A549 (cell line): ENCODE data around the gene LPIN2. TPM values are rescaled to one million over a fixed set of nuclear protein-coding genes. Genes with fewer than 3 reads are reported as not detected.
A peak's percentile ranks its signal among the peaks of the same experiment; 100 is the strongest.

ENCODE experiments used
- ATAC-seq, 2 experiments: fragments of 200-7000 bp in 1 of 2; fragments of >200 bp in 1 of 2; cut with Nextera tagmentation in 1 of 2; cut with Tn5 transposase in 1 of 2; 3 replicates each; pipeline versions ENCODE4 v1.8.0 to v1.9.1; 2018 to 2020; ENCODE audit warnings: mild to moderate bottlenecking in 1 of 2, moderate library complexity in 1 of 2
- CTCF ChIA-PET: fragments of 300-600 bp; sonication (Branson Sonifier 250); formaldehyde crosslinking; extraction: SDS; loops from one replicate; lab custom pipeline; 2021; ENCODE audit warnings: antibody characterized with exemption, inconsistent platforms; lab: Yijun Ruan, JAX
- POLR2A ChIA-PET: fragments of 350-600 bp; formaldehyde crosslinking; extraction: SDS; loops from one replicate; lab custom pipeline; 2021; ENCODE audit warnings: antibody characterized with exemption, inconsistent platforms; lab: Yijun Ruan, JAX
- DNase-seq, 2 experiments: peaks; one replicate each; pipeline versions ENCODE4 v3.0.0 to v3.0.0-alpha.2; 2011 to 2016; ENCODE audit warnings: low read depth in 1 of 2, low spot score in 1 of 2
- FAIRE-seq: peaks from 2 replicates; lab custom pipeline; 2011; peaks lifted over from hg19 to GRCh38; lab: Jason Lieb, UNC
- H3K27ac ChIP-seq, 2 experiments: fragments of >200 bp; sonication (Bioruptor Twin); formaldehyde crosslinking; 3 replicates each; pipeline ENCODE4 v1.5.1; 2016 to 2017
- H3K4me1 ChIP-seq: fragments of >200 bp; sonication (Bioruptor Twin); formaldehyde crosslinking; 3 replicates; pipeline ENCODE4 v1.6.1; 2016
- H3K4me2 ChIP-seq: fragments of >200 bp; sonication (Bioruptor Twin); formaldehyde crosslinking; 3 replicates; pipeline ENCODE4 v1.6.1; 2016
- H3K4me3 ChIP-seq: fragments of >200 bp; sonication (Bioruptor Twin); formaldehyde crosslinking; 3 replicates; pipeline ENCODE4 v1.5.1; 2016
- H3K9me3 ChIP-seq: fragments of >200 bp; sonication (Bioruptor Twin); formaldehyde crosslinking; 3 replicates; pipeline ENCODE4 v1.6.1; 2016
- BHLHE40 ChIP-seq: IDR thresholded peaks from 2 replicates; pipeline ENCODE4 v1.6.1; 2012; ENCODE audit warnings: low read depth, low read length, inconsistent platforms
- CBX8 ChIP-seq: fragments of 200-600 bp; sonication (generic); IDR thresholded peaks from 2 replicates; pipeline ENCODE4 v1.6.1; 2016
- CEBPB ChIP-seq, 2 experiments: fragments of >200 bp in 1 of 2; sonication (Bioruptor Twin) in 1 of 2; formaldehyde crosslinking in 1 of 2; IDR thresholded peaks; 2 replicates each; pipeline ENCODE4 v1.6.1; 2012 to 2016
- EHF ChIP-seq: fragments of 250-450 bp; sonication (Bioruptor Pico); IDR thresholded peaks from 2 replicates; pipeline ENCODE4 v1.5.0; 2020; ENCODE audit warnings: mild to moderate bottlenecking
- FOSB ChIP-seq: fragments of 250-450 bp; sonication (Bioruptor Pico); IDR thresholded peaks from 2 replicates; pipeline ENCODE4 v1.5.0; 2020; ENCODE audit warnings: mild to moderate bottlenecking, moderate library complexity
- FOSL2 ChIP-seq, 2 experiments: fragments of 450-650 bp in 1 of 2; fragments of >200 bp in 1 of 2; sonication (Bioruptor Twin) in 1 of 2; formaldehyde crosslinking; IDR thresholded peaks; 2 replicates each; pipeline versions ENCODE4 v1.5.0 to v1.6.1; 2016 to 2020; ENCODE audit warnings: mild to moderate bottlenecking in 1 of 2, moderate library complexity in 1 of 2
- HDAC2 ChIP-seq: fragments of 200-600 bp; sonication (generic); IDR thresholded peaks from 2 replicates; pipeline ENCODE4 v1.6.1; 2016
- HES2 ChIP-seq: fragments of >200 bp; sonication (Bioruptor Twin); formaldehyde crosslinking; IDR thresholded peaks from 2 replicates; pipeline ENCODE4 v1.6.1; 2016
- HOXB5 ChIP-seq: fragments of 250-450 bp; sonication (Bioruptor Pico); IDR thresholded peaks from 2 replicates; pipeline ENCODE4 v1.5.0; 2020; ENCODE audit warnings: mild to moderate bottlenecking, moderate library complexity
- JUN ChIP-seq, 2 experiments: fragments of >200 bp; sonication (Bioruptor Twin); formaldehyde crosslinking; IDR thresholded peaks; 2 replicates in 1 of 2; 3 replicates in 1 of 2; pipeline ENCODE4 v1.6.1; 2016 to 2017
- MAFK ChIP-seq: fragments of 450-650 bp; IDR thresholded peaks from 2 replicates; pipeline ENCODE4 v1.6.1; 2014; ENCODE audit not compliant: partially characterized antibody
- MAX ChIP-seq: IDR thresholded peaks from 2 replicates; pipeline ENCODE4 v1.6.1; 2012
- MAZ ChIP-seq: fragments of 150-350 bp; IDR thresholded peaks from 2 replicates; pipeline ENCODE4 v1.6.1; 2014; ENCODE audit warnings: antibody characterized with exemption, low read depth, low read length, borderline replicate concordance
- NFE2L2 ChIP-seq: fragments of 150-350 bp; conservative IDR thresholded peaks from 2 replicates; pipeline ENCODE4 v1.6.1; 2014; ENCODE audit warnings: low read length
- PBX3 ChIP-seq: IDR thresholded peaks from 2 replicates; pipeline ENCODE4 v1.6.1; 2012
- PHF8 ChIP-seq: fragments of 200-600 bp; sonication (generic); IDR thresholded peaks from 2 replicates; pipeline ENCODE4 v1.6.1; 2016; ENCODE audit warnings: low read depth, mild to moderate bottlenecking, antibody characterized with exemption, moderate library complexity, borderline replicate concordance
- POLR2AphosphoS2 ChIP-seq: conservative IDR thresholded peaks from 2 replicates; pipeline ENCODE4 v1.6.1; 2012; ENCODE audit warnings: low read length, improper control_type of control experiment, inconsistent platforms
- RAD21 ChIP-seq, 2 experiments: fragments of >200 bp in 1 of 2; sonication (Bioruptor Twin) in 1 of 2; formaldehyde crosslinking in 1 of 2; IDR thresholded peaks in 1 of 2; conservative IDR thresholded peaks in 1 of 2; 2 replicates in 1 of 2; 3 replicates in 1 of 2; pipeline ENCODE4 v1.6.1; 2012 to 2018; ENCODE audit warnings: inconsistent platforms in 1 of 2
- RCOR1 ChIP-seq: fragments of 150-350 bp; IDR thresholded peaks from 2 replicates; pipeline ENCODE4 v1.6.1; 2014; ENCODE audit warnings: antibody characterized with exemption, low read length, low read depth
- ZC3H11A ChIP-seq: fragments of 450-650 bp; IDR thresholded peaks from 2 replicates; pipeline ENCODE4 v1.6.1; 2014; ENCODE audit warnings: antibody characterized with exemption, mild to moderate bottlenecking
- ZFP36 ChIP-seq: fragments of 450-650 bp; IDR thresholded peaks from 2 replicates; pipeline ENCODE4 v1.6.1; 2014; ENCODE audit warnings: borderline replicate concordance; ENCODE audit not compliant: partially characterized antibody
- ZSCAN20 ChIP-seq: fragments of 250-450 bp; sonication (Bioruptor Pico); IDR thresholded peaks from 2 replicates; pipeline ENCODE4 v1.8.0; 2022; ENCODE audit warnings: mild to moderate bottlenecking, moderate library complexity
- WGBS: methylation state at CpG from one replicate; pipeline ENCODE4 v1.1.6; 2017; ENCODE audit errors: missing lambda C conversion rate; 5-methylcytosine and 5-hydroxymethylcytosine counted together
- polyA plus RNA-seq, 4 experiments: library from polyadenylated mRNA; depleted of rRNA in 3 of 4; stranded (reverse); fragments of >200 nt; fragmentation: RNase III in 1 of 4; extraction: RNeasy Plus Mini Kit Qiagen cat#74134 plus additional on column Dnase treatment in 1 of 4; gene quantifications; 2 replicates in 3 of 4; 3 replicates in 1 of 4; pipeline ENCODE4 v1.2.3, GENCODE V29; 2011 to 2017

Gene LPIN2
- polyA plus RNA-seq, 2 of the 4 experiments (the other 2 are of a cell fraction), result 12.9 to 23.7 TPM

- TF ChIP-seq FOSB (CRISPR knock-in tag) (no peak), JUN (IDR thresholded peaks at IDR 0.05) (no peak), MAFK (no peak), POLR2AphosphoS2 (no peak), BHLHE40 (no peak), NFE2L2 (no peak), PBX3 (no peak), HES2 (no peak), HOXB5 (CRISPR knock-in tag) (no peak), MAZ (no peak), HDAC2 (no peak), CBX8 (no peak)
- FAIRE-seq (no peak), ATAC-seq (no peak), DNase-seq (no peak)
- Histone ChIP-seq H3K4me3 (no peak overlapping the region), H3K27ac (no peak overlapping the region), H3K9me3 (no peaks in the 10 kb centered on the region), H3K4me2 (no peak overlapping the region), H3K4me1 (peaks cover 21% of the 10 kb centered on the region)
- ChIA-PET POLR2A (no interaction called here), CTCF (interaction anchor here (0.6 kb wide), 2 partner anchors 23 to 111 kb away, joined by 3 read pairs; no protein-coding TSS in a partner anchor)
- WGBS, result 65% methylated on average over 2 of the region's 2 CpGs
Observed at GRCh38 chr18:3040173-3040572, 27.2 kb upstream of the LPIN2 start.

- Histone ChIP-seq H3K9me3 (no peaks in the 10 kb centered on the region), H3K4me2 (peak overlapping the region; percentile 68), H3K4me3 (no peak overlapping the region), H3K27ac (peak overlapping the region; percentile 75 to 81), H3K4me1 (peaks cover 10% of the 10 kb centered on the region)
- DNase-seq (peak; percentile 69 to 84), ATAC-seq (peak; percentile 93 to 94), FAIRE-seq (no peak)
- POLR2A ChIA-PET, result interaction anchor here (0.7 kb wide), 1 partner anchor 30 kb away, joined by 6 read pairs; no protein-coding TSS in a partner anchor
- TF ChIP-seq ZSCAN20 (CRISPR knock-in tag) (no peak), PHF8 (no peak), FOSL2 (IDR thresholded peaks at IDR 0.05) (no peak), FOSL2 (CRISPR knock-in tag; IDR thresholded peaks at IDR 0.05) (peak; percentile 83), MAX (no peak), CEBPB (IDR thresholded peaks at IDR 0.05) (peak; percentile 60 to 80; a peak in 3 of 4 replicates), HDAC2 (no peak), MAFK (peak; percentile 98)
- 15% methylated on average over 4 of the region's 4 CpGs for WGBS
- CTCF ChIA-PET, result interaction anchor here (2.1 kb wide), 1 partner anchor 26 kb away, joined by 13 read pairs; no protein-coding TSS in a partner anchor
Observed at GRCh38 chr18:3037423-3037915, 24.5 kb upstream of the LPIN2 start.

GRCh38 chr18:3036108-3036507 is 23.2 kb upstream of the LPIN2 start:
- DNase-seq (no peak), FAIRE-seq (no peak), ATAC-seq (no peak)
- TF ChIP-seq ZFP36 (no peak), FOSL2 (IDR thresholded peaks at IDR 0.05) (no peak), FOSL2 (CRISPR knock-in tag; IDR thresholded peaks at IDR 0.05) (no peak), ZC3H11A (no peak), EHF (CRISPR knock-in tag) (no peak), RCOR1 (no peak), RAD21 (conservative IDR thresholded peaks at IDR 0.05 in 1 of 2, IDR thresholded peaks at IDR 0.05 in 1 of 2) (no peak), NFE2L2 (no peak)
- 94% methylated on average over 5 of the region's 5 CpGs for WGBS
- ChIA-PET POLR2A (no interaction called here), CTCF (interaction anchor here (0.6 to 2.1 kb wide), 3 partner anchors 22 to 170 kb away, joined by 3 to 13 read pairs (median 4); no protein-coding TSS in a partner anchor)
- H3K4me3 ChIP-seq, result no peak overlapping the region
- H3K4me1 ChIP-seq, result peaks cover 10% of the 10 kb centered on the region
- H3K27ac ChIP-seq, result no peak overlapping the region
- no peaks in the 10 kb centered on the region for H3K9me3 ChIP-seq
- no peak overlapping the region for H3K4me2 ChIP-seq
